ENCODE measurements around the gene LEMD3. TPM values are rescaled to one million over a fixed set of nuclear protein-coding genes. Genes with fewer than 3 reads are reported as not detected.
"Not testable (repeated sequence)": the region's sequence is repeated elsewhere in the genome, so short reads cannot be mapped to it uniquely, and the experiment has no call there.

Gene LEMD3
- total RNA-seq, 1 donor from 2014 or later: 27.2 TPM

- no peak for DNase-seq (ENCODE audit: extremely low spot score, unreplicated experiment)
- H3K4me1 Mint-ChIP-seq (ENCODE audit: unreplicated experiment): peaks cover 46% of the 10 kb centered on the region
- no peak for TF ChIP-seq CTCF (IDR thresholded peaks at IDR 0.05)
- H3K9me3 Mint-ChIP-seq (ENCODE audit: unreplicated experiment): no peaks in the 10 kb centered on the region
- H3K27me3 Mint-ChIP-seq (ENCODE audit: unreplicated experiment): no peaks in the 10 kb centered on the region
- no peaks in the 10 kb centered on the region for H3K36me3 Mint-ChIP-seq (ENCODE audit: unreplicated experiment)
- H3K27ac Mint-ChIP-seq (ENCODE audit: unreplicated experiment): no peak overlapping the region
- H3K4me3 Mint-ChIP-seq (ENCODE audit: unreplicated experiment): no peak overlapping the region
These were observed 113.5 kb downstream of the LEMD3 start for GRCh38 chr12:65282840-65283239.

GRCh38 chr12:65285532-65285931 is 116.1 kb downstream of the LEMD3 start:
- H3K27me3 Mint-ChIP-seq (ENCODE audit: unreplicated experiment); H3K9me3 Mint-ChIP-seq (ENCODE audit: unreplicated experiment); DNase-seq (ENCODE audit: extremely low spot score, unreplicated experiment): not testable (repeated sequence)

GRCh38 chr12:65287426-65287825 is 118.0 kb downstream of the LEMD3 start:
- TF ChIP-seq CTCF (IDR thresholded peaks at IDR 0.05): no peak
- H3K4me1 Mint-ChIP-seq (ENCODE audit: unreplicated experiment): peaks cover 24% of the 10 kb centered on the region
- no peak overlapping the region for H3K27ac Mint-ChIP-seq (ENCODE audit: unreplicated experiment)
- H3K36me3 Mint-ChIP-seq (ENCODE audit: unreplicated experiment): no peaks in the 10 kb centered on the region
- no peak for DNase-seq (ENCODE audit: extremely low spot score, unreplicated experiment)
- no peaks in the 10 kb centered on the region for H3K9me3 Mint-ChIP-seq (ENCODE audit: unreplicated experiment)
- H3K4me3 Mint-ChIP-seq (ENCODE audit: unreplicated experiment): no peak overlapping the region
- no peaks in the 10 kb centered on the region for H3K27me3 Mint-ChIP-seq (ENCODE audit: unreplicated experiment)

More at GRCh38 chr12:65285532-65285931, 116.1 kb downstream of the LEMD3 start:
- Mint-ChIP-seq H3K27ac (ENCODE audit: unreplicated experiment) (peak overlapping the region; percentile 25), H3K4me1 (ENCODE audit: unreplicated experiment) (peaks cover 37% of the 10 kb centered on the region)
- H3K36me3 Mint-ChIP-seq (ENCODE audit: unreplicated experiment); H3K4me3 Mint-ChIP-seq (ENCODE audit: unreplicated experiment): not testable (repeated sequence)

- Mint-ChIP-seq H3K4me1 (ENCODE audit: unreplicated experiment) (peaks cover 26% of the 10 kb centered on the region), H3K4me3 (ENCODE audit: unreplicated experiment) (no peak overlapping the region), H3K36me3 (ENCODE audit: unreplicated experiment) (peaks cover 3% of the 10 kb centered on the region), H3K9me3 (ENCODE audit: unreplicated experiment) (peaks cover 6% of the 10 kb centered on the region), H3K27ac (ENCODE audit: unreplicated experiment) (no peak overlapping the region), H3K27me3 (ENCODE audit: unreplicated experiment) (no peaks in the 10 kb centered on the region)
- no peak for DNase-seq (ENCODE audit: extremely low spot score, unreplicated experiment)
- no peak for TF ChIP-seq CTCF (IDR thresholded peaks at IDR 0.05)
These were observed 122.9 kb downstream of the LEMD3 start for GRCh38 chr12:65292241-65292640.

- no peak for DNase-seq (ENCODE audit: extremely low spot score, unreplicated experiment)
- H3K4me1 Mint-ChIP-seq (ENCODE audit: unreplicated experiment): peaks cover 21% of the 10 kb centered on the region
- no peaks in the 10 kb centered on the region for H3K27me3 Mint-ChIP-seq (ENCODE audit: unreplicated experiment)
- peaks cover 6% of the 10 kb centered on the region for H3K36me3 Mint-ChIP-seq (ENCODE audit: unreplicated experiment)
- H3K9me3 Mint-ChIP-seq (ENCODE audit: unreplicated experiment): peaks cover 6% of the 10 kb centered on the region
- H3K4me3 Mint-ChIP-seq (ENCODE audit: unreplicated experiment): no peak overlapping the region
- no peak overlapping the region for H3K27ac Mint-ChIP-seq (ENCODE audit: unreplicated experiment)
- TF ChIP-seq CTCF (IDR thresholded peaks at IDR 0.05): no peak
These were observed 124.4 kb downstream of the LEMD3 start for GRCh38 chr12:65293735-65294134.
